IPS DF 6.9 (cell line): Measurements from ENCODE around the gene ZNF483.

ENCODE experiments used
- DNase-seq: peaks from one replicate; pipeline ENCODE4 v3.0.0-alpha.2; 2013; ENCODE audit warnings: low read depth, low spot score
- H3K27ac ChIP-seq: one replicate; pipeline ENCODE4 v1.5.1; 2013; ENCODE audit warnings: low read length, control low read depth
- H3K27me3 ChIP-seq: 2 replicates; pipeline ENCODE4 v1.6.1; 2013; ENCODE audit warnings: mild to moderate bottlenecking, low read length; ENCODE audit not compliant: control insufficient read depth, insufficient read depth
- H3K36me3 ChIP-seq: 2 replicates; pipeline ENCODE4 v1.6.1; 2013; ENCODE audit warnings: low read length; ENCODE audit not compliant: control insufficient read depth, insufficient read depth
- H3K4me1 ChIP-seq: 2 replicates; pipeline ENCODE4 v1.6.1; 2013; ENCODE audit warnings: low read length; ENCODE audit not compliant: control insufficient read depth, insufficient read depth
- H3K4me3 ChIP-seq: 2 replicates; pipeline ENCODE4 v1.5.1; 2013; ENCODE audit warnings: mild to moderate bottlenecking, low read length
- H3K9me3 ChIP-seq: 2 replicates; pipeline ENCODE4 v1.6.1; 2013; ENCODE audit warnings: low read length, inconsistent platforms; ENCODE audit not compliant: control insufficient read depth, insufficient read depth
- WGBS: extraction: QIAGEN DNeasy Blood & Tissue Kit; methylation state at CpG from one replicate; pipeline ENCODE4 v1.1.7; 2013; ENCODE audit warnings: mixed read lengths, missing lambda C conversion rate; ENCODE audit not compliant: insufficient read length, insufficient coverage; 5-methylcytosine and 5-hydroxymethylcytosine counted together

The ZNF483 gene

GRCh38 chr9:111588846-111589245 is 63.9 kb downstream of the ZNF483 start:
- H3K4me1 ChIP-seq = no peaks in the 10 kb centered on the region
- peaks cover 6% of the 10 kb centered on the region; the same call in 1 of the 2 replicates for H3K36me3 ChIP-seq
- WGBS = no CpG with 5 or more reads among the region's 5 CpGs
- H3K9me3 ChIP-seq = no peaks in the 10 kb centered on the region
- H3K27ac ChIP-seq = no peak overlapping the region
- no peak for DNase-seq
- no peak overlapping the region for H3K4me3 ChIP-seq
- no peaks in the 10 kb centered on the region for H3K27me3 ChIP-seq

- DNase-seq = peak; percentile 58
- peaks cover 5% of the 10 kb centered on the region; the same call in 1 of the 2 replicates for H3K36me3 ChIP-seq
- WGBS = no CpG with 5 or more reads among the region's 41 CpGs
- H3K4me1 ChIP-seq = no peaks in the 10 kb centered on the region; the same call in 1 of the 2 replicates
- H3K9me3 ChIP-seq = no peaks in the 10 kb centered on the region
- H3K27ac ChIP-seq = no peak overlapping the region
- peak overlapping the region; percentile 81; the same call in 1 of the 2 replicates for H3K4me3 ChIP-seq
- peaks cover 2% of the 10 kb centered on the region; the same call in 1 of the 2 replicates for H3K27me3 ChIP-seq
These were observed 73.1 kb downstream of the ZNF483 start for GRCh38 chr9:111597852-111598732.

- DNase-seq = no peak
- no peaks in the 10 kb centered on the region for H3K9me3 ChIP-seq
- H3K27ac ChIP-seq = no peak overlapping the region
- no peaks in the 10 kb centered on the region; the same call in 1 of the 2 replicates for H3K4me1 ChIP-seq
- no CpG with 5 or more reads among the region's 16 CpGs for WGBS
- peaks cover 5% of the 10 kb centered on the region; the same call in 1 of the 2 replicates for H3K36me3 ChIP-seq
- peaks cover 2% of the 10 kb centered on the region; the same call in 1 of the 2 replicates for H3K27me3 ChIP-seq
- H3K4me3 ChIP-seq = peak overlapping the region; percentile 81; the same call in 1 of the 2 replicates
These were observed 73.7 kb downstream of the ZNF483 start for GRCh38 chr9:111598733-111599091.

GRCh38 chr9:111599092-111599954 is 74.3 kb downstream of the ZNF483 start, which contains the start of gene PTGR1:
Gene PTGR1 (minus strand): TSS chr9:111599647. CDS start chr9:111597422, 2,225 bp downstream.
- H3K27ac ChIP-seq = no peak within 1 kb of the TSS
- no peaks in the 10 kb centered on the region for H3K9me3 ChIP-seq
- H3K4me1 ChIP-seq = no peaks in the 10 kb centered on the region; the same call in 1 of the 2 replicates
- WGBS = no CpG with 5 or more reads among the region's 64 CpGs
- H3K27me3 ChIP-seq = peaks cover 2% of the 10 kb centered on the region; the same call in 1 of the 2 replicates
- peaks cover 5% of the 10 kb centered on the region; the same call in 1 of the 2 replicates for H3K36me3 ChIP-seq
- H3K4me3 ChIP-seq = peak within 1 kb of the TSS; percentile 81; the same call in 1 of the 2 replicates
- no peak for DNase-seq

- Histone ChIP-seq H3K27me3 (peaks cover 2% of the 10 kb centered on the region; the same call in 1 of the 2 replicates), H3K9me3 (no peaks in the 10 kb centered on the region), H3K4me1 (no peaks in the 10 kb centered on the region; the same call in 1 of the 2 replicates), H3K27ac (no peak overlapping the region), H3K36me3 (peaks cover 5% of the 10 kb centered on the region; the same call in 1 of the 2 replicates), H3K4me3 (peak overlapping the region; percentile 81; the same call in 1 of the 2 replicates)
- no CpG with 5 or more reads among the region's 17 CpGs for WGBS
- no peak for DNase-seq
These were observed 75.0 kb downstream of the ZNF483 start for GRCh38 chr9:111599955-111600343.

- H3K9me3 ChIP-seq = no peaks in the 10 kb centered on the region
- no peaks in the 10 kb centered on the region for H3K36me3 ChIP-seq
- WGBS = no CpG with 5 or more reads among the region's 10 CpGs
- peaks cover 2% of the 10 kb centered on the region; the same call in 1 of the 2 replicates for H3K27me3 ChIP-seq
- DNase-seq = no peak
- no peaks in the 10 kb centered on the region; the same call in 1 of the 2 replicates for H3K4me1 ChIP-seq
- no peak overlapping the region for H3K27ac ChIP-seq
- no peak overlapping the region for H3K4me3 ChIP-seq
These were observed 76.4 kb downstream of the ZNF483 start for GRCh38 chr9:111601237-111602018.

GRCh38 chr9:111603041-111603440 is 78.1 kb downstream of the ZNF483 start:
- peaks cover 2% of the 10 kb centered on the region; the same call in 1 of the 2 replicates for H3K27me3 ChIP-seq
- H3K9me3 ChIP-seq = no peaks in the 10 kb centered on the region
- DNase-seq = no peak
- no peak overlapping the region for H3K27ac ChIP-seq
- H3K4me1 ChIP-seq = no peaks in the 10 kb centered on the region; the same call in 1 of the 2 replicates
- no peak overlapping the region for H3K4me3 ChIP-seq
- no peaks in the 10 kb centered on the region for H3K36me3 ChIP-seq
- no CpG with 5 or more reads among the region's 4 CpGs for WGBS

GRCh38 chr9:111604054-111604615 is 79.2 kb downstream of the ZNF483 start:
- no peak for DNase-seq
- H3K36me3 ChIP-seq = no peaks in the 10 kb centered on the region
- H3K27me3 ChIP-seq = no peaks in the 10 kb centered on the region
- WGBS = no CpG with 5 or more reads among the region's 16 CpGs
- H3K9me3 ChIP-seq = no peaks in the 10 kb centered on the region
- no peak overlapping the region for H3K4me3 ChIP-seq
- no peak overlapping the region for H3K27ac ChIP-seq
- H3K4me1 ChIP-seq = no peaks in the 10 kb centered on the region; the same call in 1 of the 2 replicates

- Histone ChIP-seq H3K4me1 (no peaks in the 10 kb centered on the region), H3K4me3 (no peak overlapping the region), H3K27ac (no peak overlapping the region), H3K27me3 (no peaks in the 10 kb centered on the region), H3K36me3 (no peaks in the 10 kb centered on the region), H3K9me3 (no peaks in the 10 kb centered on the region)
- no CpG with 5 or more reads among the region's 9 CpGs for WGBS
- no peak for DNase-seq
These were observed 80.1 kb downstream of the ZNF483 start for GRCh38 chr9:111605041-111605559.
